Hematopoietic multipotent progenitor cell treated with erythropoietin and hydrocortisone succinate and interleukin-3 and kit ligand, for 17 days (in vitro differentiated cells): ENCODE data around the gene SREBF2.

Experiments used
- DNase-seq: peaks from one replicate; pipeline ENCODE4 v3.0.0-alpha.2; 2015; ENCODE audit warnings: low spot score

SREBF2 gene

DNA sequence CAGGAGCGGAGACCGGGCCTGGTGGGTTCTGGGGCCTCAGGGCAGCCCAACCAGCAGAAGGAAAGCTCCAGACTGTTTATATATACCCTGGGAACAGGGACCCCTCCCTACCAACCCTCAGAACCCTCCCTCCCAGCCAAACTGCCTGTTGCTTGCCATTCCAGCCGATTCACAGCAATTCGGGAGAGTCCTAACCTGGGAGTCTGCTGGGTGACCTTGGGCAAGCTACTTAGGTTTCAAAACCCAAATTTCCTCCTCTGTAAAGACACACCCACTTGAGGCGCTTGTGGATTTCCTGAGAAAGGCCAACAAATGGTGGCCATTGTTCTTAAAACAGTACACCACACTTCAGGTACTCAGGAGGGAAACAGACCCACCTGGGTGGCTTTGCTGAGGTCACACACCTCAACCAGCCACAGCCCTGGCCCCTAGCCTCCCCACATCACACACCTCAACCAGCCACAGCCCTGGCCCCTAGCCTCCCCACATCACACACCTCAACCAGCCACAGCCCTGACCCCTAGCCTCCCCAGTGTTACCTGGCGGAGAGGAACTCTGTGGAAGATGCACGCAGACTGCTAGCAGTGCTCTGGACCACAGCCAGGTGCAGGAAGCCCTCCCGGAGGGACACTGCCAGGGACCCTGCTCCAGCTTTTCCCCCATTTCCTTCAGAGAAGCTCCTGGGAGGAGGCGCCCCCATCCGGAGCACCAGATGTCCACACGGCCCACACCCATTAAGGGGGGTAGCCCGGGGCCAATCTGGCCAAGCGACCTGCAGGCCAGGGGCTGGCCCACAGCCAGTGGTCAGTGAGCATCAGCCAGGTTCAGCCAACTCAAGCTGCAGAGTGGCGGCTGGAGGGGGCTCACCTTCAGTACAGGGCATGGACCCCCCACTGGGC lies 75.8 kb downstream of the SREBF2 start:
- no peak for DNase-seq

DNA sequence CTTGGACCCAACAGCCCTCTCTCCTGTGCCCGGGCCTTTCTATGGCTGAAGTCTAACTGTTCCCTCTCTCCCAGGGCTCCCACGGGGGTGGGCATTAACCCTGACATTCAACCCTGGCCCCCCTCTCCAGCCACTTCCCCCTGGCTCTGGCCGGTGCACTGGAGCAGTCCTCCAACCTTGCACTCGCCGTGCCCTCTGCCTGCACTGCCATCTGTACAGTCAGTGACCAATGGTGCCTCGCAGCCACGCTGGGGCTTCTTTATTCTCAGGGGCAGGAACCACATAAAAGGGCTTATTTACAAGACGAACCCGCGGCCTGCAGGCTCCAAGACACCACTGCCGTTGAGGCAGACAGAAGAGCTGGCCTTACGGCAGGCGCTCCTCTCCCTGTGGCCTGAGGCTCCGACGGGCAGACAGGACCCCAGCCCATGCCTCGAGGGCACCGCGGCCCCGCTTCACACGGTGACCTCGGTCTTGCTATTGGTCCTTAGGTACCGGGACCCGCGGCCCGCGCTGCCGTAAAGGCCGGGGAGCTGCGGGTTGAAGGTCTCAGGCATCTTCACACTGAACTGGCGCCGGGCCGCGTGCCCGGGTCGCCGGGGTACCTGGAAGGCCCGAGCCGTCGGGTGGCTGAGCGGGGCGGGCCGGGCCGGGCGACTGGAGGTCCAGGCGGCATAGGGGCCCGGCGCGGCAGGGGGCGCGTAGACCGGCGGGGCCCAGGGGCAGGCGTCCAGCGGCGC lies 76.6 kb downstream of the SREBF2 start:
- DNase-seq = no peak

GRCh38 chr22:41910050-41911000 lies 77.4 kb downstream of the SREBF2 start:
- no peak for DNase-seq

DNA sequence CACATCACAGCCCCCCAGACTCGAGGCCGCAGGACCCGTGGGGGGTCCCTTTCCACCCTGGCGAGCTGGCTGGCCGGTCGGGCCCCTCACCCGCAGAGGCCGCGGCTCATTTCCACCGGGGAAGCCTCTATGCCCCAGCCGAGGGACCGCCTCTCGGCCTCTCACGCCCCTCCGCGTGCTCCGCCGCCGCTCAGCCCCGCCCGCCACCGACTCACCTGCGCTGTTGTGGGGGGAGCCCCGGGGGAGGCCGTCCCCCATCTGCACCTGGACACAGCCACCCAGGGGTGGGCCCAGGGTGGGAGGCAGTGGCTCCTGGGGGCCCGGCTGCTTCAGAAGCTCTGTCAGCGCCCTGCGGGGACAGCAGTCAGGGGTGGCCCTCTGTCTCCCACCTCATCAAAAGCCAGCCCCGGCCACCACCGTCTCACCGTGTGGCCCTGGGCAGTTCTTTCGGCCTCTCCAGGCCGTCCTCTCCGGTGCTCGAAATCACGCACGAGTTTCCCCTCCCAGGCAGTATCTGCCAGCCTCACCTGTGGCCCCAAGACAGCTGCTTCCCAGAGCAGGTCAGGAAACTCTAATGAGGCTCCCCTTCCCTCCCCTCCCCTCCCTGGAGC lies 78.2 kb downstream of the SREBF2 start:
- DNase-seq = no peak

DNA sequence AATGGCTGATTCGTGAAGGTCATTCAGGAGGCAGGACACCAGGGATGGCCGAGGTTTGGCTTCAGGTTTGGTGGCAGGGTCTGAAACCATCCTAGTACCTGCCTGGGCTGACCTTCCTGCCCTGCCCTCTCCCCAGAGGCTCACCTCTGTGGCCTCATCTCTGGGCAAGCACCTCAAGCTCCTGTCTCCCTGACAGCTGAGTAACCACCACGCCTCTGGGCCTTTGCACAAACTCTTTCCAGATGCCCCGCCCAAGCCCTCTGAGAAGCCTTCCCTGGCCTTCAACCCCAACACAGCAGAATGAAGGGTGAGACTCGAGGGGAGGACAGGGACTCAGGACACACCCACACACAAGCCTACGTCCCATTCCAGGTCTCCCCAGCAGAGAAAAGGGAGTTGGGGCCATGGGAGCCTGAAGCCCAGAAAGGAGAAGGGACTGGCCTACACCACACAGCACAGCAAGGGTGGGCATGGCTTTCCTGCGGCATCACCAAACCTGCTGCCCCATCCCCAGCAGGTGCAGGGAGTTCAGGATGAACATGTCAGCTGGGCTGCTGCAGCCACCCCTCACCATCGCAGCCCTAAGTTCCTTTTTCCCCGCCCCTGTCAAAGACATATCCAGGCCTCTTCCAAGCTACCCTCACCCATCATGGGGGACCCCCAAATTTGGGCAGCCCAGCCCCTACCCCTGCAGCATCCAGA lies 79.6 kb downstream of the SREBF2 start:
- no peak for DNase-seq

- DNase-seq = no peak
Observed at GRCh38 chr22:41913040-41913719, 80.3 kb downstream of the SREBF2 start.

GRCh38 chr22:41913842-41914534 lies 81.1 kb downstream of the SREBF2 start:
- no peak for DNase-seq

GRCh38 chr22:41914611-41915034 lies 81.7 kb downstream of the SREBF2 start:
- DNase-seq = no peak

- no peak for DNase-seq
Observed at GRCh38 chr22:41915035-41915785, 82.3 kb downstream of the SREBF2 start, which contains the start of gene SHISA8. Gene SHISA8 (minus strand): TSS chr22:41915074. CDS start chr22:41914667, 407 bp downstream.

GRCh38 chr22:41915786-41916493 lies 83.0 kb downstream of the SREBF2 start:
- DNase-seq = no peak

GRCh38 chr22:41916745-41917358 lies 83.9 kb downstream of the SREBF2 start:
- no peak for DNase-seq

GRCh38 chr22:41917375-41917902 lies 84.5 kb downstream of the SREBF2 start:
- DNase-seq = no peak

DNA sequence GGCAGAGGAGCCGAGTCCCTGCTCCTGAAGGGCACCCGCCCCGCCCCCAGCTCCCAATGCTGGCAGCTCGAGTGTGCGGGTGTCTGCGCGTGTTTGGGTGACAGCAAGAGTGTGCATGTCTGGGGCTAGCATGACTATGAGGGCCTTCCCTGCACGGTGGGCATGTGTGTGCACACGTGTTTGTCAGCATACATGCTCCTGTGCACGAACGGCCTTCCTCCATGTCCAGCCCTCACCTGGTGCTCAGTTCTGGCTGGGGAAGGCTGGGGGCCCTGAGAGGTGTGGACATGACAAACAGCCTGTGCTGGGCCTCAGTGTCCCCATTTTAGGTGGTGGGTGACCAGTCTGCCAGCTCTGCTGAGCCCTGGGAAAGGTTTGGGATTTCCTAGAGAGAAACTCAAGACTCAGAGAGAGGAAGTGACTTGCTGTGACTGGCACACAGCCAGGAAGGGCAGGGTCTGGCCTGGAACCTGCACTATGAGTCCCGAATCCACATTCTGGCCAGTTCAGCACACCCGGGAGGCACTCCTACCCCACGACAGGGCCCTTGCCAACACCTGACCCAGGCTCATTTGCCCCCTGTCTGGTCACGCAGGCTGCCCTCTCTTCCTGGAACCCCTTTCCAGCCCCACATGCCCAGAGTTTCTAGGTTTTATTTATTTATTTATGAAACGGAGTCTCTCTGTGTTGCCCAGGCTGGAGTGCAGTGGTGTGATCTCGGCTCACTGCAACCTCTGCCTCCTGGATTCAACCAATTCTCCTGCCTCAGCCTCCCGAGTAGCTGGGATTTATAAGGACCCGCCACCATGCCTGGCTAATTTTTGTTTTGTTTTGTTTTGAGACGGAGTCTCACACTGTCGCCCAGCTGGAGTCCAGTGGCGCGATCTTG lies 85.2 kb downstream of the SREBF2 start:
- DNase-seq = no peak

DNA sequence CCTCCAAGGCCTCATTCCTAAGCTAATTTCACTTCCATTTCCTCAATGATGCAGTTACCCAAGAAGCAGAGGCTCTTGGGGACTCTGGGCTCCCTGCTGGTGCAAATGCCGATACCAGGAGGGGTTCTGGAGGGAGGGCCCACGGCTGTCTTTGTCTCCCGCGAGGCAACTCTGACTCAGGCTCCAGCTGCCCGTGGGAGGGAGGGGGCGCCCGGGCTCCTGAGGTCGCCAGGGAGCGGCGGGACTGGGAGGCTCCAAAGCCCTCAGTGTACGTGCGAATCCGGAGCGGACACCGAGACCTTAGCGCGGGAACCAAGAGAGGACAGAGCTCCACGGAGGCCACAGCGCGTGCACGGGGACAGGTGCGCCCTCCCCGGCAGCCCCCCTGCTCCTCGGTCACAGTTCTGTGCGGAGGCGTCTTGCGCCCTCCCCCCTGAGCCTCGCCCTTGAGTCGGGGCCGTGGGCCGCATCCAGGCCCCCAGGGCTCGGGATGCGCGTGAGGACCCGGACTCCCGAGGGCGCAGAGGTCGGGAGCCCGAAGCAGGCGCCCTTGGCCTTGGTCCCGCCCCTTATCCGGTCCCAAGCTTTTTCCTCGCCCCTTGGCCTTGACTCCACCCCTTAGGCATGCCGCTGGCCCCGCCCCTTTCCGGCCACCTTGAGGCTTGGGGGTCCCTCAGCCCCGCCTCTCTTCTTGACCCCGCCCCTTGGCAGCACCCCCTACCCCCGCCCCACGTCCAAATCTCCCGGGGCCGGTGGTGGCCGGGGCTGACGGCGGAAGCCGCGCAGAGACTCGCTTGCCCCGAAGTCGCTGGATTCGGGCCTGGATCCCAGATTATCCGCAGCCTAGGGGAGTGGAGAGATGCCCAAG lies 86.7 kb downstream of the SREBF2 start:
- DNase-seq = no peak

- no peak for DNase-seq
Observed at GRCh38 chr22:41920271-41920976, 87.5 kb downstream of the SREBF2 start.
